Nephron progenitor cell (in vitro differentiated cells): ENCODE results near the gene KRTAP5-9.

Source experiments
- DNase-seq: peaks from one replicate; pipeline ENCODE4 v3.0.0; 2021
- H3K27ac Mint-ChIP-seq: 2 replicates; pipeline ENCODE4 v1.8.0; 2021; ENCODE audit warnings: mild to moderate bottlenecking, moderate library complexity, mixed read lengths
- H3K27me3 Mint-ChIP-seq: 2 replicates; pipeline ENCODE4 v1.8.0; 2021; ENCODE audit warnings: mild to moderate bottlenecking, low read depth, mixed read lengths; ENCODE audit not compliant: poor library complexity
- H3K36me3 Mint-ChIP-seq: 2 replicates; pipeline ENCODE4 v1.8.0; 2021; ENCODE audit warnings: low read depth, mixed read lengths
- H3K4me1 Mint-ChIP-seq: 2 replicates; pipeline ENCODE4 v1.8.0; 2021; ENCODE audit warnings: mixed read lengths
- H3K4me3 Mint-ChIP-seq: 2 replicates; pipeline ENCODE4 v1.8.0; 2021; ENCODE audit warnings: mild to moderate bottlenecking, moderate library complexity, mixed read lengths
- H3K9me3 Mint-ChIP-seq: 2 replicates; pipeline ENCODE4 v1.8.0; 2021; ENCODE audit warnings: mild to moderate bottlenecking, moderate library complexity, mixed read lengths
- TF ChIP-seq, protein P1 (sequence below): fragments of 200-600 bp; sonication (generic); IDR thresholded peaks from 2 replicates; pipeline ENCODE4 v1.5.0; 2021; ENCODE audit warnings: antibody characterized with exemption

The KRTAP5-9 gene

DNA sequence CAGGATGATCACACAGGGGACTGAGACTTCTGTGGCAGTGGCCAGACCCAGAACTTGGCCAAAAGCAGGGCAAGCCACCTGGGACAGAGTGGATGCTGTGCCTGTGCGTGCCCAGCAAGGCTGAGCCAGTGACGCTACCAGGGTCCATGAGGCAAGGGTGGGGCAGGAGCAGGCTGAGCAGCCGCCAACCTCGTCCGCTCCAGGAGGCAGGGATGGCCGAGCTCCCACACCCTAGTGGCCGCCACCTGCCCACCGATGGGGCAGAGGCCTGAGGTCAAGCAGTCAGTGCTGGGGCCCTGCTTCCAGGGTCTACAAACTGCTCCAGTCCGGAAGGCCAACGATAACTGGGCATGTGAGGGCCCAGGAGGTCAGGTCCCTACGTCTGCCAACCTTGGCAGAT lies 7.3 kb downstream of the KRTAP5-9 start:
- Mint-ChIP-seq H3K27me3 (peaks cover 13% of the 10 kb centered on the region), H3K27ac (no peak overlapping the region), H3K9me3 (peaks cover 33% of the 10 kb centered on the region), H3K4me3 (no peak overlapping the region), H3K4me1 (no peaks in the 10 kb centered on the region), H3K36me3 (no peaks in the 10 kb centered on the region)
- no peak for DNase-seq
- TF ChIP-seq, protein P1, sequence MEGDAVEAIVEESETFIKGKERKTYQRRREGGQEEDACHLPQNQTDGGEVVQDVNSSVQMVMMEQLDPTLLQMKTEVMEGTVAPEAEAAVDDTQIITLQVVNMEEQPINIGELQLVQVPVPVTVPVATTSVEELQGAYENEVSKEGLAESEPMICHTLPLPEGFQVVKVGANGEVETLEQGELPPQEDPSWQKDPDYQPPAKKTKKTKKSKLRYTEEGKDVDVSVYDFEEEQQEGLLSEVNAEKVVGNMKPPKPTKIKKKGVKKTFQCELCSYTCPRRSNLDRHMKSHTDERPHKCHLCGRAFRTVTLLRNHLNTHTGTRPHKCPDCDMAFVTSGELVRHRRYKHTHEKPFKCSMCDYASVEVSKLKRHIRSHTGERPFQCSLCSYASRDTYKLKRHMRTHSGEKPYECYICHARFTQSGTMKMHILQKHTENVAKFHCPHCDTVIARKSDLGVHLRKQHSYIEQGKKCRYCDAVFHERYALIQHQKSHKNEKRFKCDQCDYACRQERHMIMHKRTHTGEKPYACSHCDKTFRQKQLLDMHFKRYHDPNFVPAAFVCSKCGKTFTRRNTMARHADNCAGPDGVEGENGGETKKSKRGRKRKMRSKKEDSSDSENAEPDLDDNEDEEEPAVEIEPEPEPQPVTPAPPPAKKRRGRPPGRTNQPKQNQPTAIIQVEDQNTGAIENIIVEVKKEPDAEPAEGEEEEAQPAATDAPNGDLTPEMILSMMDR: no peak

DNA sequence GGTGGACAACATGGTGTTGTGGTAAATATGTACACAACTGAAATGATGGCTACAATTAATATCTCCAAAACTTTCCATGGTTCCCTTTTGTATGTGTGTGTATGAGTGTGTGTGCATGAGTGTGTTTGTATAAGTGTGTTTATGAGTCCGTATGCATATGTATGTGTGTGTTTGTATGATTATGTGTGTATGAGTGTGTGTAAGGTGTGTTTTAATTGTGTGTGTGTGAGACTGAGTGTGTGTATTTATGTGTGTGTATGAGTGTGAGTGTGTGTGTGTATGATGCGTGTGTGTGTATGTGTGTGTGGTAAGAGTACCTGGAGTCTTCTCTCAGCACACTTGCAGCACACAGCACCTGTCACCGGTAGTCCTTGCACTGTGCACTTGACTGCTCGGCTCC lies 7.8 kb downstream of the KRTAP5-9 start:
- no peaks in the 10 kb centered on the region for H3K36me3 Mint-ChIP-seq
- TF ChIP-seq, protein P1: no peak
- DNase-seq: no peak
- H3K27me3 Mint-ChIP-seq: peaks cover 10% of the 10 kb centered on the region
- no peak overlapping the region for H3K4me3 Mint-ChIP-seq
- H3K27ac Mint-ChIP-seq: no peak overlapping the region
- H3K9me3 Mint-ChIP-seq: peaks cover 37% of the 10 kb centered on the region
- H3K4me1 Mint-ChIP-seq: no peaks in the 10 kb centered on the region

DNA sequence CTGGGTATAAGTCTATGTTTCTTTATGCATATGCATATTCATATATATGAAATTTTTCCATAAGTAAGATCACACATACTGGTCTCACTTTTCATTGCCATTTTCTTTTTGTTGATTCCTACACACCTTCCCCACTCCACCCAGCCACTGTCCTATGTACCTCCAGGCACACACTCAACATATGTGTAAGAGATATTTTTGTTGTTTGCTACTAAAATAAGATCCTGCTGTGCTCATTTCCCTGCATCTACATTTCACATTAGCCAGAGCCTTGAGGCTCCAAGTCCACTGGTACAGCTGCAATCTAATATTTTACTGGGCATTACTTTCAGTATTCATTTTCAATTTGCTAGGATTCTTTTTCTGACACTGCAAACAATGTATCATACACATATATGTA lies 9.0 kb downstream of the KRTAP5-9 start:
- H3K27me3 Mint-ChIP-seq: peaks cover 11% of the 10 kb centered on the region
- H3K9me3 Mint-ChIP-seq: peaks cover 44% of the 10 kb centered on the region
- no peaks in the 10 kb centered on the region for H3K4me1 Mint-ChIP-seq

DNA sequence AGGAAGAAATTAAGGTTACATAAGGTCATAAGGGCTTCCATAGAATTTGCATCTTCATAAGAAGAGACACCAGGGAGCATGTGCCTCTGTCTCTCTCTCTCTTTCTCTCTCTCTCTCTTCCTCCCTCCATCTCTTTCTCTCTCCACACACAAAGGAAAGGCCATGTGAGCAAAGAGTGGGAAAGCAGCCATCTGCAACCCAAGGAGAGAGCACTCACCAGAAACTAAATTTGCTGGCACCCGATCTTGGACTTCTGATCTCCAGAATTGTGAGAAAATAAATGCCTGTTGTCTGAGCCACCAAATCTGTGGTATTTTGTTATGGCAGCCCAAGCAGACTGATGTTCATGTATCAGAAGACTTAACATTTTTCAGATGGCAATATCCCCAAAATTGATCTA lies 10.8 kb downstream of the KRTAP5-9 start:
- Mint-ChIP-seq H3K36me3 (no peaks in the 10 kb centered on the region), H3K27ac (no peak overlapping the region), H3K4me3 (no peak overlapping the region), H3K27me3 (peaks cover 20% of the 10 kb centered on the region), H3K9me3 (peaks cover 44% of the 10 kb centered on the region), H3K4me1 (peaks cover 4% of the 10 kb centered on the region)
- no peak for DNase-seq
- TF ChIP-seq, protein P1: no peak

More for the DNA sequence above, 9.0 kb downstream of the KRTAP5-9 start:
- TF ChIP-seq, protein P1: no peak
- no peak overlapping the region for H3K4me3 Mint-ChIP-seq
- no peak for DNase-seq
- H3K27ac Mint-ChIP-seq: no peak overlapping the region
- no peaks in the 10 kb centered on the region for H3K36me3 Mint-ChIP-seq

DNA sequence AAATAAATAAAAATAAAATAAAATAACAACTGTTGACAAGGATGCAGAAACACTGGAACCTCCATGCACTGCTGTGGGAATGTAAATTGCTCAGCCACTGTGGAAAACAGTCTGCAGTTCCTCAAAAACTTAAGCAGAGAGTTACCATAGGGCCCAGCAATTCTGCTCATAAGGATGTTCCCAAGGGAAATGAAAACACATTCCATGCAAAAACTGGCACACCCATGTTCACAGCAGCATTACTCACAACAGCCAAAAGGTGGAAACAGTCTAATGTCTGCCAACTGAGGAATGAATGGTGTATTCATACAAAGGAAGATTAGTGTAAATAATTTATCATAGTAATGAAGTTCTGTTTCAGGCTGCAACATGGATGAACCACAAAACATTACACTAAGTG lies 13.9 kb downstream of the KRTAP5-9 start:
- H3K27ac Mint-ChIP-seq: no peak overlapping the region
- TF ChIP-seq, protein P1: no peak
- peaks cover 43% of the 10 kb centered on the region for H3K9me3 Mint-ChIP-seq
- H3K27me3 Mint-ChIP-seq: peaks cover 26% of the 10 kb centered on the region
- H3K36me3 Mint-ChIP-seq: no peaks in the 10 kb centered on the region
- no peak overlapping the region for H3K4me3 Mint-ChIP-seq
- DNase-seq: no peak
- H3K4me1 Mint-ChIP-seq: peaks cover 26% of the 10 kb centered on the region

DNA sequence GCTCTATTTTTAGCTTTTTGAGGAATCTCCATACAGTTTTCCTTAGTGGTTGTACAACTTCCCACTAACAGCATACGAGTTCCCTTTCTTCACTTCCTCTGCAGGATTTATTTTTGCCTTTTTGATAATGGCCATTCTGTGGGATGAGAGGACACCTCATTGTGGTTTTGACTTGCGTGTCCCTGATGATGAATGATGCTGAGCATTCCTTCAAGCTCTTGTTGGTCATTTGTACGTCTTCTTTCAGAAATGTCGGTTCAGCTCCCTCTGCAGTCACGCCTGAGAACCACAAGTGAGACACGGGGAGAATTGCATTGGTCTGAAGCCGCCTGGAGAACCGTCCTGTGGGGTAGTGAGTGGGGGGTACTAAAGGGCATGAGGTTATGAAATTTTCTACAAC lies 15.2 kb downstream of the KRTAP5-9 start:
- no peaks in the 10 kb centered on the region for H3K36me3 Mint-ChIP-seq
- DNase-seq: peak; percentile 23

More for the DNA sequence above, 15.2 kb downstream of the KRTAP5-9 start:
- Mint-ChIP-seq H3K9me3 (peaks cover 31% of the 10 kb centered on the region), H3K4me3 (no peak overlapping the region), H3K4me1 (peaks cover 38% of the 10 kb centered on the region), H3K27ac (no peak overlapping the region), H3K27me3 (peaks cover 23% of the 10 kb centered on the region)
- TF ChIP-seq, protein P1: peak; percentile 23
